Measurements from ENCODE around the gene SNED1.

- no peak for TF ChIP-seq CTCF (IDR thresholded peaks at IDR 0.05; ENCODE audit: insufficient read depth, low read length)
- no peak for TF ChIP-seq POLR2AphosphoS5 (IDR thresholded peaks at IDR 0.05; ENCODE audit: low read depth)
These were observed 4.8 kb upstream of the SNED1 start for GRCh38 chr2:240993446-240994170.
